Neutrophil (primary cell): ENCODE results near the gene EBF3.

Experiments used
- H3K27ac ChIP-seq: fragments of 200-600 bp; sonication (generic); 2 replicates; pipeline ENCODE4 v1.5.1; 2016; ENCODE audit warnings: mild to moderate bottlenecking, moderate library complexity
- H3K27me3 ChIP-seq: fragments of 200-600 bp; sonication (generic); 2 replicates; pipeline ENCODE4 v1.6.0; 2016; ENCODE audit warnings: mild to moderate bottlenecking
- H3K36me3 ChIP-seq: fragments of 200-600 bp; sonication (generic); 2 replicates; pipeline ENCODE4 v1.5.1; 2017
- H3K4me1 ChIP-seq, 2 experiments: fragments of 200-600 bp in 1 of 2; sonication (generic) in 1 of 2; 1 replicate in 1 of 2; 2 replicates in 1 of 2; pipeline versions ENCODE4 v1.5.1 to v1.6.1; 2013 to 2016; ENCODE audit warnings: low read depth in 1 of 2, low read length in 1 of 2, mild to moderate bottlenecking in 1 of 2, moderate library complexity in 1 of 2; ENCODE audit not compliant: control insufficient read depth in 1 of 2, insufficient read depth in 1 of 2
- H3K4me3 ChIP-seq, 2 experiments: fragments of 200-600 bp in 1 of 2; sonication (generic) in 1 of 2; 1 replicate in 1 of 2; 2 replicates in 1 of 2; pipeline ENCODE4 v1.5.1; 2013 to 2016; ENCODE audit warnings: low read depth in 1 of 2, low read length in 1 of 2, mild to moderate bottlenecking in 1 of 2, moderate library complexity in 1 of 2
- H3K9me3 ChIP-seq: fragments of 200-600 bp; sonication (generic); 2 replicates; pipeline ENCODE4 v1.5.1; 2016
- CTCF ChIP-seq: fragments of 200-600 bp; sonication (generic); IDR thresholded peaks from 2 replicates; pipeline ENCODE4 v1.5.1; 2016; ENCODE audit warnings: antibody characterized with exemption

EBF3 gene

GRCh38 chr10:129892548-129893052 is 71.5 kb downstream of the EBF3 start:
- Histone ChIP-seq H3K9me3 (no peaks in the 10 kb centered on the region), H3K27me3 (peaks cover 5% of the 10 kb centered on the region), H3K4me3 (no peak overlapping the region), H3K36me3 (no peaks in the 10 kb centered on the region), H3K27ac (no peak overlapping the region), H3K4me1 (no peaks in the 10 kb centered on the region)
- TF ChIP-seq CTCF = no peak

- no peaks in the 10 kb centered on the region for H3K36me3 ChIP-seq
- H3K4me1 ChIP-seq = no peaks in the 10 kb centered on the region
- no peaks in the 10 kb centered on the region for H3K27me3 ChIP-seq
- TF ChIP-seq CTCF = no peak
- H3K27ac ChIP-seq = no peak overlapping the region
- H3K4me3 ChIP-seq = no peak overlapping the region
- H3K9me3 ChIP-seq = no peaks in the 10 kb centered on the region
Observed at GRCh38 chr10:129891806-129892205, 72.3 kb downstream of the EBF3 start.

GRCh38 chr10:129890170-129890569 is 73.9 kb downstream of the EBF3 start:
- Histone ChIP-seq H3K36me3 (no peaks in the 10 kb centered on the region), H3K9me3 (no peaks in the 10 kb centered on the region), H3K27ac (no peak overlapping the region), H3K27me3 (no peaks in the 10 kb centered on the region), H3K4me3 (no peak overlapping the region), H3K4me1 (no peaks in the 10 kb centered on the region)
- no peak for TF ChIP-seq CTCF

GRCh38 chr10:129888784-129889616 is 75.1 kb downstream of the EBF3 start:
- Histone ChIP-seq H3K27ac (no peak overlapping the region), H3K27me3 (no peaks in the 10 kb centered on the region), H3K36me3 (no peaks in the 10 kb centered on the region), H3K9me3 (no peaks in the 10 kb centered on the region), H3K4me3 (no peak overlapping the region), H3K4me1 (no peaks in the 10 kb centered on the region)
- no peak for TF ChIP-seq CTCF

- no peaks in the 10 kb centered on the region for H3K27me3 ChIP-seq
- no peaks in the 10 kb centered on the region for H3K9me3 ChIP-seq
- no peak overlapping the region for H3K4me3 ChIP-seq
- H3K4me1 ChIP-seq = no peaks in the 10 kb centered on the region
- H3K27ac ChIP-seq = no peak overlapping the region
- no peaks in the 10 kb centered on the region for H3K36me3 ChIP-seq
- no peak for TF ChIP-seq CTCF
Observed at GRCh38 chr10:129887986-129888783, 75.9 kb downstream of the EBF3 start.
